ENCODE measurements around the gene ENAH. TPM values are rescaled to one million over a fixed set of nuclear protein-coding genes. Genes with fewer than 3 reads are reported as not detected.

Gene ENAH
- total RNA-seq, 1 donor from 2014 or later, result not detected

- intact Hi-C loops (cut with micrococcal nuclease), result no loop called here
Measured at GRCh38 chr1:225608014-225608796, 44.7 kb downstream of the ENAH start.

DNA sequence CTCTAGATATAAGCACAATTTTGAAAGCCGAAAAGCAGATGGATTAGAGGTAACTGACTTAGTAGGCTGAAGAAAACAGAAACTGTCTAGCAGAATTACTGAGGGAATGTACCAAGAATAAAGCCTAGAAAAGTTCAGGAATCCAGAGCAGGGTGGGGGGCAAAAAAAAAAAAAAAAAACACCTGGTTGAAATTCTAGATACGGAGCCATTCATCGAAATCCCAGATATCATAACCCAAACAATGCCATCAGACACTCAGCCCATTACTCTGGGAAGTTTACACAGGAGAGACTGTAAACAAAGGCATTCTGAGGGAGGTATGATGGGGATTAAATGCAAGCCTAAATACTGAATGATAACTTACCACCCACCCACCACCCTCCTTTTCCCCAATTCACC is 45.6 kb downstream of the ENAH start:
- intact Hi-C loops (cut with micrococcal nuclease), result no loop called here

DNA sequence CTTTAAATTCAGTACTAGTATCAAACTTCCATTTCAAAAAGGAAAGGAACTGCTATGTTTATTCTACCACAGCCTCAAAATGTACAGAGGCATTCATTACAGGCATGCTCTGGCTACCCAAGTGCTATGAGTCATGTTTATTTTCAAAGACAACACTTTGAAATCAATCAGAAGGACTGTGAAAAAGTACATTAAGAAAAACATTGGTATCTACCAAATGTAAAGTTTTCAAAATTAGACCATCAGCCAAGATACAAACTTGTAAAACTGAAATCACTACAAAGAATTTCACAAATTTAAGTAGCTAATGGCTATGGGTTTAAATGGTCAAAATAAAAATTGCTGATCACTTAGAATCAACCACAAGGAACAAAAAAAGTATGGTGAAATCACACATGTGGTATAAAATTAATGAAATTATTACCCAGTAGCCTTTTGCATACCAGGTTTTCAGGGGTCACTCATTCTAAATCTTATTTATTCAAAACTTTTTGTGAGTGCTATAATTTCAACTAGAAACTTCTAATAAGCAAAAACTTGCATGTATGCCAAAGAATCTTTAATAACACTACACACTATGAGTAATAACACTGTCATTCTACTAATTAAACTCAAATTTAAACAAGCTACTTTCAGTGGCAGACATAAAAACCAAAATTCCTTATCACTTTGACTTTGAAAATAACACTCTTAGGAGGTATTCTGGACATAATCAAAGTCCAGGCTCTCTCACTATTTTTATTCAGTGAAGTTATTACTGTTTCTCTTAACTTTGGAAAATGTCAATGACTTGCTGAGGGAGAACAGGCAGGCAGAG is 49.2 kb downstream of the ENAH start:
- intact Hi-C loops (cut with micrococcal nuclease), result no loop called here

- intact Hi-C loops (cut with micrococcal nuclease), result no loop called here
Measured at GRCh38 chr1:225602590-225603206, 50.2 kb downstream of the ENAH start.

- intact Hi-C loops (cut with micrococcal nuclease), result no loop called here
Measured at GRCh38 chr1:225601902-225602589, 50.9 kb downstream of the ENAH start.

- intact Hi-C loops (cut with micrococcal nuclease), result no loop called here
Measured at GRCh38 chr1:225598847-225599246, 54.1 kb downstream of the ENAH start.

GRCh38 chr1:225597926-225598575 is 54.9 kb downstream of the ENAH start:
- intact Hi-C loops (cut with micrococcal nuclease), result no loop called here

- intact Hi-C loops (cut with micrococcal nuclease), result no loop called here
Measured at GRCh38 chr1:225596736-225597135, 56.2 kb downstream of the ENAH start.

GRCh38 chr1:225595974-225596551 is 56.9 kb downstream of the ENAH start:
- intact Hi-C loops (cut with micrococcal nuclease), result no loop called here

GRCh38 chr1:225595452-225595851 is 57.5 kb downstream of the ENAH start:
- intact Hi-C loops (cut with micrococcal nuclease), result no loop called here

- intact Hi-C loops (cut with micrococcal nuclease), result no loop called here
Measured at GRCh38 chr1:225593414-225593813, 59.5 kb downstream of the ENAH start.

- intact Hi-C loops (cut with micrococcal nuclease), result no loop called here
Measured at GRCh38 chr1:225592362-225593025, 60.4 kb downstream of the ENAH start.

GRCh38 chr1:225587310-225587709 is 65.6 kb downstream of the ENAH start:
- intact Hi-C loops (cut with micrococcal nuclease), result no loop called here

DNA sequence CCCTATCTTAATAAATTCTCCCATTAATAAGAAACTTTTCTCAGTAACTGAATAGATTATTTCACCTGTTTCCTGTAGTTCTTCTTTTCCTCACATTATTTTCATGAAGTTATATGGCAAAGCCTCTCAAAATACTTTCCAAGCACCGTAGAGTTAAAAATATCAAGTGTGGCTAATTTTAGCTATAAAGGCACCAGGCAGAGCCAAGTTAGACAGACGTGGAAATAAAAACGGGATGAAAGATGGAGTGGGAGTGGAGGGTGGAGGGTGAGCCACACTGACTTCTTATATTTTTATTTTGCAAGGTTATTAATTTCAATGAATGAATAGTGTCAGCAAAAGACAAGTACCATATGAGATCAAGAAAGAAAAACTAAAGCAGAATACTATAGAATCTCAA is 71.7 kb downstream of the ENAH start:
- intact Hi-C loops (cut with micrococcal nuclease), result no loop called here

DNA sequence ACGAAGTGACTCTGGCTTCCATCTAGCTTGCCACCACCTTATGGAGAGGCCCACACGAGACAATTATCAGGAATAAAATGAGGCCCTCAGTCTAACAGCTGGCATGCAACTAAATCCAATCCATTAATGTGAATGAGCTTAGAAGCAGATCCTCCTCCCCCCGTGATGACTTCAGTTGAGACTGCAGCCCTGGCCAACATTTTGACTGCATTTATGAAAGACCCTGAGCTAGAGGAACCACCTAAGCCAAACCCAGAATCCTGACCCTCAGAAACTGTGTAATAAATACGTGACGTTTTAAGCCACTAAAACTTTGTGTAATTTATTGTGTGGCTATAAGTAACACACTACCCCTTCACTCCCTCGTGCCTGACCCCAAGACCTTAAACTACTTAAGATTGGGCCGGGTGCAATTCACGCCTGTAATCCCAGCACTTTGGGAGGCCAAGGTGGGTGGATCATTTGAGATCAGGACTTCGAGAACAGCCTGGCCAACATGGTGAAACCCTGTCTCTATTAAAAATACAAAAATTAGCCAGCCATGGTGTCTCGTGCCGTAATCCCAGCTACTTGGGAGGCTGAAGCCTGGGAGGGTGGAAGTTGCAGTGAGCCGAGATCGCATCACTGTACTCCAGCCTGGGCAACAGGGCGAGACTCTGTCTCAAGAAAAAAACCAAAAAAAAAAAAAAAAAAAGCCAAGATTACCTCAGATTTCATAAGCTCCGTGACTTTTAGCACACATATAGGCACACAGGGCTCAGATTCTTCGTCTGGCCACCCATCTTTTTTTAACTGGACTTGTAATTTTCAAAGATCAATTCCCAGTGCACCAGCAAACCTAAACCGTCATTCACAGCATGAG is 72.5 kb downstream of the ENAH start:
- intact Hi-C loops (cut with micrococcal nuclease), result no loop called here

GRCh38 chr1:225578251-225578977 is 74.5 kb downstream of the ENAH start:
- intact Hi-C loops (cut with micrococcal nuclease), result no loop called here

- intact Hi-C loops (cut with micrococcal nuclease), result no loop called here
Measured at GRCh38 chr1:225577241-225577640, 75.7 kb downstream of the ENAH start.

DNA sequence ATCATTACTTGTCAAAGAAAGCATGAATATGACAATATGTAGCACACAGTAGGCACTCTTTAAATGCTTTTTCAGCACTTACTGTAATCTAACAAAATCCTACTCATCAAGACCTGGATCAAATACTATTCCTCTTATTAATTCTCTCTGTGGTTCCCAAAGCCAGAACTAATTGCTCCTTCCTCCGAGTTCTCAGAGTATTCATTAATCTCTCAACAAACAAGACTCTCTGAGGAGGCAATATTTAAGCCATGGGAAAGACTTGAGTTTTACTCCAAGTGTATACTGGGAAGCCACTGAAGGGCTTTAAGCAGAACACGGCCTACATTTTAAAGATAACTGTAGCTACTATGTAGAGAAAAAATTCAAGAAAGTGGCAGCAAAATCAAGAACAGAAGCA is 79.7 kb downstream of the ENAH start:
- intact Hi-C loops (cut with micrococcal nuclease), result no loop called here

- intact Hi-C loops (cut with micrococcal nuclease), result no loop called here
Measured at GRCh38 chr1:225572422-225572821, 80.5 kb downstream of the ENAH start.

All from T-helper 1 cell treated with Interleukin-12 subunit alpha and Interleukin-12 subunit beta and Interleukin-4 antibody, amounts not matched to agents 30 ng/mL and 1 ng/mL, for 36 hours (primary cell).